Ovary (tissue), 3 donors: Measurements from ENCODE around the gene TARS2.

Experiments used
- POLR2A ChIP-seq: fragments of 450-650 bp; IDR thresholded peaks from one replicate; pipeline ENCODE4 v1.6.1; 2017; ENCODE audit warnings: antibody characterized with exemption, mild to moderate bottlenecking, moderate library complexity
- TF ChIP-seq, protein P1 (sequence below), 3 donors: fragments of 450-650 bp in 2 of 3; fragments of 200-600 bp in 1 of 3; IDR thresholded peaks; one replicate each; pipeline versions ENCODE4 v1.5.1 to v1.8.0; 2016 to 2022; ENCODE audit warnings: antibody characterized with exemption in 3 of 3, mild to moderate bottlenecking in 1 of 3
- donor health status: DM: no; HTN: no; CAD: no.

DNA sequence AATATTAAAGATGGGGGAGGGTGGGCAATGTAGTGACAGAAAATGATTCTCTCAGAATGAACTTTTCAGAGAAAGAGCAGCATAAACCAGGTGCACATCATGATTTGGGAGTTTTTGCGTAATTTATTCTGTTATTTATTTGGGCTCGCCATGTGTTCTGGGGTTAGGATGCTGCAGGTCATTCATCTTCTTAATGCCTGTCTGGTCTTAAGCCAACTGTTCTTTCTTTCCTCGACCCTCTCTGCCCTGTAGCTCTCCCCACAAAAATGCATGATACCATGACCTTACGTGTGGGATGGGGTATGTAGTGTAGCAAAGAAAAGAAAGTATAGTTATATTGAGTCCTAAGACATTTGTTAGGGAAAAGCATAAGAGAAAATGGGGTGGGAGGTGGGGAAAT is 12.3 kb upstream of the TARS2 start:
- TF ChIP-seq POLR2A = no peak
- TF ChIP-seq, protein P1, sequence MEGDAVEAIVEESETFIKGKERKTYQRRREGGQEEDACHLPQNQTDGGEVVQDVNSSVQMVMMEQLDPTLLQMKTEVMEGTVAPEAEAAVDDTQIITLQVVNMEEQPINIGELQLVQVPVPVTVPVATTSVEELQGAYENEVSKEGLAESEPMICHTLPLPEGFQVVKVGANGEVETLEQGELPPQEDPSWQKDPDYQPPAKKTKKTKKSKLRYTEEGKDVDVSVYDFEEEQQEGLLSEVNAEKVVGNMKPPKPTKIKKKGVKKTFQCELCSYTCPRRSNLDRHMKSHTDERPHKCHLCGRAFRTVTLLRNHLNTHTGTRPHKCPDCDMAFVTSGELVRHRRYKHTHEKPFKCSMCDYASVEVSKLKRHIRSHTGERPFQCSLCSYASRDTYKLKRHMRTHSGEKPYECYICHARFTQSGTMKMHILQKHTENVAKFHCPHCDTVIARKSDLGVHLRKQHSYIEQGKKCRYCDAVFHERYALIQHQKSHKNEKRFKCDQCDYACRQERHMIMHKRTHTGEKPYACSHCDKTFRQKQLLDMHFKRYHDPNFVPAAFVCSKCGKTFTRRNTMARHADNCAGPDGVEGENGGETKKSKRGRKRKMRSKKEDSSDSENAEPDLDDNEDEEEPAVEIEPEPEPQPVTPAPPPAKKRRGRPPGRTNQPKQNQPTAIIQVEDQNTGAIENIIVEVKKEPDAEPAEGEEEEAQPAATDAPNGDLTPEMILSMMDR (IDR thresholded peaks at IDR 0.05) = no peak
